Suppressor macrophage treated with lipopolysaccharide for 1 hour (primary cell): ENCODE data around the gene MFSD12.
"Not testable (repeated sequence)": the region's sequence is repeated elsewhere in the genome, so short reads cannot be mapped to it uniquely, and the experiment has no call there.

Experiments
- DNase-seq, 3 donors: peaks; one replicate each; pipeline ENCODE4 v3.0.0-alpha.2; 2020 to 2022

The MFSD12 gene

GRCh38 chr19:3522421-3523360 is 34.7 kb downstream of the MFSD12 start:
- DNase-seq, result no peak

GRCh38 chr19:3521104-3521445 is 36.3 kb downstream of the MFSD12 start:
- DNase-seq, result no peak

GRCh38 chr19:3520166-3521103 is 37.0 kb downstream of the MFSD12 start:
- DNase-seq, result no peak

GRCh38 chr19:3519126-3519525 is 38.3 kb downstream of the MFSD12 start:
- DNase-seq, result no peak

- no peak for DNase-seq
These were observed 38.7 kb downstream of the MFSD12 start for GRCh38 chr19:3518659-3519058.

GRCh38 chr19:3518255-3518654 is 39.1 kb downstream of the MFSD12 start:
- no peak for DNase-seq

- no peak for DNase-seq
These were observed 39.7 kb downstream of the MFSD12 start for GRCh38 chr19:3517638-3518037.

GRCh38 chr19:3516675-3517207 is 40.6 kb downstream of the MFSD12 start:
- DNase-seq, result no peak

GRCh38 chr19:3515891-3516422 is 41.4 kb downstream of the MFSD12 start:
- DNase-seq, result no peak

- no peak for DNase-seq
These were observed 42.5 kb downstream of the MFSD12 start for GRCh38 chr19:3514930-3515329.

- DNase-seq, result no peak
These were observed 43.9 kb downstream of the MFSD12 start for GRCh38 chr19:3513229-3514140.

GRCh38 chr19:3512562-3513228 is 44.7 kb downstream of the MFSD12 start:
- DNase-seq, result no peak

GRCh38 chr19:3511506-3512251 is 45.7 kb downstream of the MFSD12 start:
- DNase-seq, result no peak

- DNase-seq, result no peak
These were observed 46.7 kb downstream of the MFSD12 start for GRCh38 chr19:3510727-3511126.

- peak in 1 of 3 donors; percentile 14 for DNase-seq
These were observed 47.8 kb downstream of the MFSD12 start for GRCh38 chr19:3509566-3509989.

GRCh38 chr19:3508771-3509535 is 48.4 kb downstream of the MFSD12 start:
- DNase-seq, result peak in 2 of 3 donors; percentile 30 to 32

- DNase-seq, result not testable (repeated sequence)
These were observed 49.2 kb downstream of the MFSD12 start for GRCh38 chr19:3508121-3508661.

GRCh38 chr19:3507371-3508120 is 49.8 kb downstream of the MFSD12 start:
- no peak for DNase-seq
